Tibial artery (tissue), 4 donors: Measurements from ENCODE around the gene MARS1.

Source experiments
- DNase-seq, 2 donors: peaks; one replicate each; pipeline ENCODE4 v3.0.0-alpha.2; 2019
- H3K27ac ChIP-seq, 2 donors: fragments of 200-600 bp; sonication (generic) in 1 of 2; 1 replicate in 1 of 2; 2 replicates in 1 of 2; pipeline ENCODE4 v1.5.1; 2018 to 2019; ENCODE audit warnings: mild to moderate bottlenecking in 1 of 2
- H3K27me3 ChIP-seq, 2 donors: fragments of 200-600 bp; sonication (generic) in 1 of 2; one replicate each; pipeline versions ENCODE4 v1.5.1 to v1.6.0; 2016 to 2019
- H3K36me3 ChIP-seq, 3 donors: fragments of 200-600 bp; sonication (generic) in 2 of 3; one replicate each; pipeline ENCODE4 v1.5.1; 2016 to 2019; ENCODE audit warnings: mild to moderate bottlenecking in 2 of 3
- H3K4me1 ChIP-seq, 4 donors: fragments of 200-600 bp; sonication (generic) in 2 of 4; 1 replicate in 3 of 4; 2 replicates in 1 of 4; pipeline ENCODE4 v1.5.1; 2016 to 2019
- H3K4me3 ChIP-seq, 2 donors: fragments of 200-600 bp; sonication (generic) in 1 of 2; 1 replicate in 1 of 2; 2 replicates in 1 of 2; pipeline ENCODE4 v1.5.1; 2018 to 2019; ENCODE audit warnings: mild to moderate bottlenecking in 2 of 2
- H3K9me3 ChIP-seq, 3 donors: fragments of 200-600 bp; sonication (generic) in 1 of 3; one replicate each; pipeline ENCODE4 v1.5.1; 2016 to 2019
- intact Hi-C: fragments of 100-400 bp; cut with DNase I; formaldehyde crosslinking; loops from one replicate; pipeline ENCODE4 v1.15.0; 2023; ENCODE audit warnings: low total_unique reads
- TF ChIP-seq, protein P1 (sequence below), 2 experiments: fragments of 200-600 bp in 1 of 2; fragments of 450-650 bp in 1 of 2; IDR thresholded peaks; one replicate each; pipeline ENCODE4 v1.5.1; 2017 to 2019; ENCODE audit warnings: antibody characterized with exemption in 2 of 2, mild to moderate bottlenecking in 1 of 2, moderate library complexity in 1 of 2

Gene MARS1

DNA sequence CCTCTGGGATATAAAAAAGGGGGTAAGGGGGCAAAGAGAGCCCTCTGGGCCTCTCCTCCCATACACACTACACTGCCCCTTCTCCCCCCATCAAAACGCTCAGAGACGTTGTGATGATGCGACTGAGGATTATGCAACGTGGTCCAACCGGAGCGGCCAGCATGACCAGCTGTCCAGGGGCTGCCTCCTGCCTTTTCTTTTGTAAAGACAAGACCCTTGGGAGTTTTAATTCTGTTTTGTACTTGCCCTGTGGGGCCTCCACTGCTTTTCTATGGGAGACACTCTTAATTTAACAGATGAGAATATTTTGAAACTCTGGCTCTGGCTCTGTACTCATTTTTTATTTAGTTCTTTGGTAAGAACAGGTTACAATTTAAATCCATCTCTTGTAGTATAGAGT lies 42.0 kb downstream of the MARS1 start:
- H3K36me3 ChIP-seq: peaks cover 97 to 100% (median 100%) of the 10 kb centered on the region in 3 donors
- DNase-seq: no peak
- intact Hi-C loops: loop anchor here (10.0 kb wide), 1 partner anchor 85 kb away; the partner anchor contains the start of gene ARHGEF25
- H3K9me3 ChIP-seq: no peaks in the 10 kb centered on the region
- TF ChIP-seq, protein P1, sequence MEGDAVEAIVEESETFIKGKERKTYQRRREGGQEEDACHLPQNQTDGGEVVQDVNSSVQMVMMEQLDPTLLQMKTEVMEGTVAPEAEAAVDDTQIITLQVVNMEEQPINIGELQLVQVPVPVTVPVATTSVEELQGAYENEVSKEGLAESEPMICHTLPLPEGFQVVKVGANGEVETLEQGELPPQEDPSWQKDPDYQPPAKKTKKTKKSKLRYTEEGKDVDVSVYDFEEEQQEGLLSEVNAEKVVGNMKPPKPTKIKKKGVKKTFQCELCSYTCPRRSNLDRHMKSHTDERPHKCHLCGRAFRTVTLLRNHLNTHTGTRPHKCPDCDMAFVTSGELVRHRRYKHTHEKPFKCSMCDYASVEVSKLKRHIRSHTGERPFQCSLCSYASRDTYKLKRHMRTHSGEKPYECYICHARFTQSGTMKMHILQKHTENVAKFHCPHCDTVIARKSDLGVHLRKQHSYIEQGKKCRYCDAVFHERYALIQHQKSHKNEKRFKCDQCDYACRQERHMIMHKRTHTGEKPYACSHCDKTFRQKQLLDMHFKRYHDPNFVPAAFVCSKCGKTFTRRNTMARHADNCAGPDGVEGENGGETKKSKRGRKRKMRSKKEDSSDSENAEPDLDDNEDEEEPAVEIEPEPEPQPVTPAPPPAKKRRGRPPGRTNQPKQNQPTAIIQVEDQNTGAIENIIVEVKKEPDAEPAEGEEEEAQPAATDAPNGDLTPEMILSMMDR (IDR thresholded peaks at IDR 0.05): no peak
- H3K4me3 ChIP-seq: no peak overlapping the region
- H3K4me1 ChIP-seq: peaks cover 0 to 14% (median 13%) of the 10 kb centered on the region in 4 donors
- no peak overlapping the region for H3K27ac ChIP-seq
- no peaks in the 10 kb centered on the region for H3K27me3 ChIP-seq

DNA sequence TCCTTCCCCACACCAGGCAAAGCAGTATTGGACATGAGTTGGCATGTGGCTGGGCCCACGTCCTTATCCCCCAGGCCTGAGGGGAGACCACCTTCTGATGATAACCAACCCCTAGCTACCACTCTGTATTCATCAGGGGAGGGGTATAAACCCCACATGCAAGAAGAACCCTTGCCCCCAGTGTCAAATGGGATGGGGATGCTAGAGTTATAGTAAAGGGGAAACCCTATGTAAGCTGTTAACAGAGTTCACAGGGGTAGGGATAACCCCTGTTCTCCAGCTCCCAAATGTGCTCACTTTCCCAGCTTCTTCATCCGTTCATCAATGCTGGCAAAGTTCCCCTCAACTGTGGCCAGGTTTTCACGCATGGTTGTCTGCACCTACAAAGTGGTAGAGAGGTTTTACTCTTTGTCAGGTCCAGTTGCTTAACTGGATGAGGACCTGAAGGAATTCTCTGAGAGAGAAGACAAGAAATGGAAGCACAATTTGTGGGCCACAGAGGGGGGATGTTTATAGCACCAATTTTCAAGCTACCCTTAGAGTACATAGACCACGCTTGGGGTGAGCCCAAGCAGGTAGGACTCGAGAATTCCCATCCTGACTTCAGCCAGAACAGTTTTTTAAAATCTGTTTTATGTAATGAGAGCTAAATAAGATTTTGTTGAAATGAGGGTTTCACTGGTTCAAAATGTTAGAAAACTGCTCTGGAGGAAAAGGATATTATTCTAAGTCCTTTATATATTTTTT lies 42.7 kb downstream of the MARS1 start:
- TF ChIP-seq, protein P1 (IDR thresholded peaks at IDR 0.05): no peak
- H3K4me3 ChIP-seq: no peak overlapping the region
- H3K27ac ChIP-seq: no peak overlapping the region
- no peaks in the 10 kb centered on the region for H3K27me3 ChIP-seq
- peaks cover 0 to 7% (median 5%) of the 10 kb centered on the region in 4 donors for H3K4me1 ChIP-seq
- peaks cover 96 to 100% (median 100%) of the 10 kb centered on the region in 3 donors for H3K36me3 ChIP-seq
- intact Hi-C loops: no loop called here
- H3K9me3 ChIP-seq: no peaks in the 10 kb centered on the region
- DNase-seq: no peak

DNA sequence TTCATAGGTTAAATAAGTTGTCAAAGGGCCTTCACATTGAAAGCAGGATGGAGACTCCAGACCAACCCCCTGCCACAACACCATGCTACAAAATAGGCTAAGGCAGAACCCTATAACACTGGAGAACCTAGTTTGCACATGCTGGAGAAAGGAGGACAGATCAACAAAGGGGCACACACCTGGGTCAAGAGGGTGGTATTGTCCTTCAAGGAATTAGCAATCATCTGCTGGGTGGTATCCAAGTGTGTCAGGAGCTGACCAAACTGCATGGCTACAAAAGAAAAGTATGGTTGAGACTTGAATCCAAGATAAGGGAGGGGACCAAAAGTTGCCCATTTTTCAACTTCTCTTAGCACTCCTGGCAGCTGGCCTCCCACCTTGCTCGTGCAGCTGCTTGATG lies 44.0 kb downstream of the MARS1 start:
- Histone ChIP-seq H3K4me1 (no peaks in the 10 kb centered on the region), H3K36me3 (peaks cover 84 to 98% (median 92%) of the 10 kb centered on the region in 3 donors), H3K27ac (no peak overlapping the region), H3K9me3 (no peaks in the 10 kb centered on the region), H3K4me3 (no peak overlapping the region), H3K27me3 (no peaks in the 10 kb centered on the region)
- TF ChIP-seq, protein P1 (IDR thresholded peaks at IDR 0.05): no peak
- no peak for DNase-seq
- intact Hi-C loops: no loop called here

DNA sequence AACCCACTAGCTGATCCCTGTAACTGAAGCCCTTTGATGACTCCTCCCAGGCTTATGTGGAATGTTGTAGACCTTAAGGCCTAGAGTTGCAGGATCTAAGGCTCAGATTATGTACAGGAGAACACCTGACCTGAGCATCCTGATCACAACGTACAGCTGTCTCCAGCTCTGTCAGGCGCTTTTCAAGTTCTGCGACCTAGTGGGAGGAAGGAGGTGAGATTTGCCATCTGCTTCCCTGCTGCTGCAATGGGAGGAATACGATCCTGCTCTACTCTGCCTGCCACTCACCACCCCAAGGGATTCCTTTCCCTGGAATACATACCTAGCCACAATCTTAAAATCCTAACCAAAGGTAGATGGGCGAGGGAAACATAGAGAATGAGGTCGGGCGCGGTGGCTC lies 45.2 kb downstream of the MARS1 start:
- intact Hi-C loops: no loop called here
- Histone ChIP-seq H3K9me3 (no peaks in the 10 kb centered on the region), H3K27ac (no peak overlapping the region), H3K4me1 (no peaks in the 10 kb centered on the region), H3K36me3 (peaks cover 72 to 96% (median 82%) of the 10 kb centered on the region in 3 donors), H3K27me3 (no peaks in the 10 kb centered on the region), H3K4me3 (no peak overlapping the region)
- no peak for DNase-seq
- TF ChIP-seq, protein P1 (IDR thresholded peaks at IDR 0.05): no peak

DNA sequence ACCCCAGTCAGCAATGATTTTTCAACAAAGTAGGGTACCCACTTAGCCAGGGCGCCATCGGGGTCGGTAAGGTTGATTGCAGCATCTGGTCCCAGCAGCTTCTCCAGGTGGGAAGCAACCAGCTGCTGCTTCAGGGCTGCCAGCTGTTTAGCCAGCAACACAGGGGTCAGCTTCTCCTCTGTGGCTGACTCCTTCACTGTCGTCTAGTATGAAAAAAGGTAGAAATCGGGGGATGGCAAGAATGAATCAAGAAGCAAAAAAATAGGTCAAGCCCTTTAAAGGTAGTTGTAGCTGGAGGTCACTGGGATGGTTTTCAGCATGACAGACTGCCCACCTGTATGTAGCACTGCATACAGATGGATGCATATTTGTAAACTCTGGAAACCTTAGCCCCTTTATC lies 46.4 kb downstream of the MARS1 start:
- no peak for DNase-seq
- H3K36me3 ChIP-seq: peaks cover 62 to 96% (median 81%) of the 10 kb centered on the region in 3 donors
- TF ChIP-seq, protein P1 (IDR thresholded peaks at IDR 0.05): no peak
- H3K27me3 ChIP-seq: no peaks in the 10 kb centered on the region
- H3K9me3 ChIP-seq: no peaks in the 10 kb centered on the region
- H3K27ac ChIP-seq: no peak overlapping the region
- no peak overlapping the region for H3K4me3 ChIP-seq
- no peaks in the 10 kb centered on the region for H3K4me1 ChIP-seq
- intact Hi-C loops: no loop called here
